HEK293 (cell line): ENCODE measurements around the gene DSG3.

Source experiments
- CTCF ChIA-PET: fragments of 350-600 bp; formaldehyde crosslinking; extraction: SDS; loops from one replicate; lab custom pipeline; 2021; ENCODE audit warnings: antibody characterized with exemption; lab: Yijun Ruan, JAX
- POLR2A ChIA-PET: fragments of 300-600 bp; formaldehyde crosslinking; extraction: SDS; loops from one replicate; lab custom pipeline; 2020; ENCODE audit warnings: antibody characterized with exemption, inconsistent platforms; lab: Yijun Ruan, JAX
- H3K27ac ChIP-seq: fragments of 200-500 bp; sonication (Bioruptor generic); 2 replicates; pipeline ENCODE4 v1.5.1; 2014; ENCODE audit warnings: low read depth, low read length, control low read depth, inconsistent platforms; ENCODE audit errors: extremely low read depth
- H3K36me3 ChIP-seq, 2 experiments: fragments of 200-500 bp in 1 of 2; sonication (Bioruptor generic) in 1 of 2; 1 replicate in 1 of 2; 2 replicates in 1 of 2; pipeline ENCODE4 v1.5.1; 2014 to 2017; ENCODE audit warnings: inconsistent platforms in 2 of 2, low read length in 2 of 2; ENCODE audit not compliant: control insufficient read depth in 2 of 2, insufficient read depth in 1 of 2
- H3K4me1 ChIP-seq: fragments of 200-500 bp; sonication (Bioruptor generic); 2 replicates; pipeline ENCODE4 v1.5.1; 2014; ENCODE audit warnings: mild to moderate bottlenecking, low read length, inconsistent platforms; ENCODE audit not compliant: control insufficient read depth, insufficient read depth
- H3K4me3 ChIP-seq: 2 replicates; pipeline ENCODE4 v1.5.1; 2011; ENCODE audit warnings: low read depth, mild to moderate bottlenecking, control low read depth, low read length, moderate library complexity
- H3K9me3 ChIP-seq: fragments of 200-500 bp; sonication (Bioruptor generic); 2 replicates; pipeline ENCODE4 v1.5.1; 2014; ENCODE audit warnings: low read depth, low read length, inconsistent platforms; ENCODE audit not compliant: control insufficient read depth, insufficient read depth
- ATF2 ChIP-seq: fragments of 450-650 bp; formaldehyde crosslinking; IDR thresholded peaks from 2 replicates; pipeline ENCODE4 v1.5.1; 2016; ENCODE audit warnings: missing biosample characterization, missing genetic modification characterization, low read depth
- CTCF ChIP-seq: fragments of 450-650 bp; formaldehyde crosslinking; IDR thresholded peaks from 2 replicates; pipeline ENCODE4 v1.5.1; 2016; ENCODE audit warnings: missing biosample characterization, missing genetic modification characterization
- GLI4 ChIP-seq: fragments of 450-650 bp; formaldehyde crosslinking; IDR thresholded peaks from 2 replicates; pipeline ENCODE4 v1.5.1; 2016; ENCODE audit warnings: missing biosample characterization, missing genetic modification characterization
- KLF1 ChIP-seq: fragments of 450-650 bp; formaldehyde crosslinking; IDR thresholded peaks from 2 replicates; pipeline ENCODE4 v1.5.1; 2016; ENCODE audit warnings: missing biosample characterization, missing genetic modification characterization
- OSR2 ChIP-seq: fragments of 450-650 bp; formaldehyde crosslinking; IDR thresholded peaks from 2 replicates; pipeline ENCODE4 v1.5.1; 2016; ENCODE audit warnings: missing biosample characterization, missing genetic modification characterization
- SETDB1 ChIP-seq: IDR thresholded peaks from one replicate; pipeline ENCODE4 v1.6.1; 2017; ENCODE audit warnings: mild to moderate bottlenecking, low read length, moderate library complexity, mixed read lengths; ENCODE audit not compliant: insufficient read length
- ZBTB1 ChIP-seq: fragments of 450-650 bp; formaldehyde crosslinking; IDR thresholded peaks from 2 replicates; pipeline ENCODE4 v1.5.1; 2016; ENCODE audit warnings: missing biosample characterization, missing genetic modification characterization
- ZBTB7A ChIP-seq: fragments of 450-650 bp; formaldehyde crosslinking; IDR thresholded peaks from 2 replicates; pipeline ENCODE4 v1.5.1; 2016; ENCODE audit warnings: low read depth, missing biosample characterization, missing genetic modification characterization
- ZNF10 ChIP-seq: fragments of 450-650 bp; formaldehyde crosslinking; IDR thresholded peaks from 2 replicates; pipeline ENCODE4 v1.5.1; 2017; ENCODE audit warnings: missing biosample characterization, missing genetic modification characterization
- ZNF112 ChIP-seq: fragments of 450-650 bp; formaldehyde crosslinking; IDR thresholded peaks from 2 replicates; pipeline ENCODE4 v1.5.0; 2017; ENCODE audit warnings: missing biosample characterization, missing genetic modification characterization
- ZNF335 ChIP-seq: fragments of 450-650 bp; formaldehyde crosslinking; conservative IDR thresholded peaks from 2 replicates; pipeline ENCODE4 v1.5.1; 2016; ENCODE audit warnings: missing biosample characterization, missing genetic modification characterization
- ZNF366 ChIP-seq: fragments of 450-650 bp; formaldehyde crosslinking; conservative IDR thresholded peaks from 2 replicates; pipeline ENCODE4 v1.5.1; 2016; ENCODE audit warnings: missing biosample characterization, missing genetic modification characterization
- ZNF37A ChIP-seq: fragments of 450-650 bp; IDR thresholded peaks from 2 replicates; pipeline ENCODE4 v1.5.1; 2018; ENCODE audit warnings: missing biosample characterization, missing genetic modification characterization
- ZNF394 ChIP-seq: fragments of 450-650 bp; formaldehyde crosslinking; IDR thresholded peaks from 2 replicates; pipeline ENCODE4 v1.5.1; 2016; ENCODE audit warnings: missing biosample characterization, missing genetic modification characterization, mild to moderate bottlenecking, moderate library complexity, borderline replicate concordance
- ZNF426 ChIP-seq: fragments of 450-650 bp; formaldehyde crosslinking; IDR thresholded peaks from 2 replicates; pipeline ENCODE4 v1.5.1; 2017; ENCODE audit warnings: missing biosample characterization, missing genetic modification characterization, mild to moderate bottlenecking, inconsistent platforms, moderate library complexity
- ZNF510 ChIP-seq: fragments of 450-650 bp; formaldehyde crosslinking; IDR thresholded peaks from 2 replicates; pipeline ENCODE4 v1.5.1; 2018; ENCODE audit warnings: mild to moderate bottlenecking, missing genetic modification characterization, missing biosample characterization; ENCODE audit not compliant: insufficient replicate concordance
- ZNF544 ChIP-seq: fragments of 450-650 bp; formaldehyde crosslinking; IDR thresholded peaks from 2 replicates; pipeline ENCODE4 v1.5.0; 2017; ENCODE audit warnings: missing biosample characterization, missing genetic modification characterization
- ZNF548 ChIP-seq: fragments of 450-650 bp; formaldehyde crosslinking; IDR thresholded peaks from 2 replicates; pipeline ENCODE4 v1.5.1; 2016; ENCODE audit warnings: missing biosample characterization, missing genetic modification characterization
- ZNF561 ChIP-seq: fragments of 450-650 bp; IDR thresholded peaks from 2 replicates; pipeline ENCODE4 v1.5.1; 2018; ENCODE audit warnings: missing biosample characterization, missing genetic modification characterization, borderline replicate concordance
- ZNF623 ChIP-seq: fragments of 450-650 bp; formaldehyde crosslinking; IDR thresholded peaks from 2 replicates; pipeline ENCODE4 v1.5.1; 2016; ENCODE audit warnings: missing biosample characterization, missing genetic modification characterization
- ZNF629 ChIP-seq: fragments of 450-650 bp; formaldehyde crosslinking; IDR thresholded peaks from 2 replicates; pipeline ENCODE4 v1.5.1; 2017; ENCODE audit warnings: missing biosample characterization, missing genetic modification characterization
- ZNF777 ChIP-seq: fragments of 450-650 bp; formaldehyde crosslinking; IDR thresholded peaks from 2 replicates; pipeline ENCODE4 v1.5.1; 2017; ENCODE audit warnings: missing biosample characterization, missing genetic modification characterization, borderline replicate concordance
- ZNF785 ChIP-seq: fragments of 450-650 bp; formaldehyde crosslinking; IDR thresholded peaks from 2 replicates; pipeline ENCODE4 v1.5.1; 2016; ENCODE audit warnings: missing biosample characterization, missing genetic modification characterization
- ZNF843 ChIP-seq: fragments of 450-650 bp; formaldehyde crosslinking; IDR thresholded peaks from 2 replicates; pipeline ENCODE4 v1.5.1; 2016; ENCODE audit warnings: missing biosample characterization, missing genetic modification characterization
- ZSCAN5A ChIP-seq: fragments of 450-650 bp; formaldehyde crosslinking; IDR thresholded peaks from 2 replicates; pipeline ENCODE4 v1.5.1; 2016; ENCODE audit warnings: missing biosample characterization, missing genetic modification characterization
- TF ChIP-seq, protein P1 (sequence below): fragments of 450-650 bp; formaldehyde crosslinking; IDR thresholded peaks from 2 replicates; pipeline ENCODE4 v1.5.1; 2017; ENCODE audit warnings: missing biosample characterization, missing genetic modification characterization

The DSG3 gene

GRCh38 chr18:31511098-31511497 lies 63.6 kb downstream of the DSG3 start:
- TF ChIP-seq ZNF843 (no peak), ATF2 (tag by site-specific recombination) (no peak), ZNF366 (tag by site-specific recombination) (no peak), ZNF785 (no peak), ZNF37A (tag by site-specific recombination) (no peak), GLI4 (tag by site-specific recombination) (no peak), CTCF (tag by site-specific recombination) (no peak), ZBTB1 (tag by site-specific recombination) (no peak), ZNF10 (no peak), ZNF544 (tag by site-specific recombination) (no peak), ZNF548 (tag by site-specific recombination) (no peak)
- TF ChIP-seq, protein P1, sequence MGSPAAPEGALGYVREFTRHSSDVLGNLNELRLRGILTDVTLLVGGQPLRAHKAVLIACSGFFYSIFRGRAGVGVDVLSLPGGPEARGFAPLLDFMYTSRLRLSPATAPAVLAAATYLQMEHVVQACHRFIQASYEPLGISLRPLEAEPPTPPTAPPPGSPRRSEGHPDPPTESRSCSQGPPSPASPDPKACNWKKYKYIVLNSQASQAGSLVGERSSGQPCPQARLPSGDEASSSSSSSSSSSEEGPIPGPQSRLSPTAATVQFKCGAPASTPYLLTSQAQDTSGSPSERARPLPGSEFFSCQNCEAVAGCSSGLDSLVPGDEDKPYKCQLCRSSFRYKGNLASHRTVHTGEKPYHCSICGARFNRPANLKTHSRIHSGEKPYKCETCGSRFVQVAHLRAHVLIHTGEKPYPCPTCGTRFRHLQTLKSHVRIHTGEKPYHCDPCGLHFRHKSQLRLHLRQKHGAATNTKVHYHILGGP (tag by site-specific recombination), result no peak
- Histone ChIP-seq H3K36me3 (no peaks in the 10 kb centered on the region), H3K4me1 (peaks cover 3% of the 10 kb centered on the region; the same call in 1 of the 2 replicates), H3K4me3 (no peak overlapping the region), H3K27ac (no peak overlapping the region), H3K9me3 (no peaks in the 10 kb centered on the region)
- CTCF ChIA-PET, result interaction anchor here (0.7 to 1.0 kb wide), 4 partner anchors 36 to 266 kb away, joined by 3 to 4 read pairs (median 4); no protein-coding TSS in a partner anchor
- POLR2A ChIA-PET, result no interaction called here

GRCh38 chr18:31512203-31512764 lies 64.7 kb downstream of the DSG3 start:
- TF ChIP-seq ZNF335, result peak; percentile 30; the same call in 1 of the 2 replicates
- no peak for TF ChIP-seq ZSCAN5A
- TF ChIP-seq ATF2 (tag by site-specific recombination), result peak; percentile 61
- TF ChIP-seq ZNF426 (tag by site-specific recombination), result no peak
- peak; percentile 54; the same call in 1 of the 2 replicates for TF ChIP-seq OSR2 (tag by site-specific recombination)
- TF ChIP-seq ZNF629 (tag by site-specific recombination), result peak; percentile 28; the same call in 1 of the 2 replicates
- no peak for TF ChIP-seq ZNF510 (tag by site-specific recombination)
- TF ChIP-seq ZNF561 (tag by site-specific recombination), result no peak
- TF ChIP-seq SETDB1, result peak; percentile 43
- no peak for TF ChIP-seq ZBTB7A (tag by site-specific recombination)
- no peak for TF ChIP-seq ZNF112
- TF ChIP-seq ZNF777 (tag by site-specific recombination), result no peak
- 0 out of 2 replicates have a peak, but pooled peaks have one; percentile 21 for TF ChIP-seq KLF1 (tag by site-specific recombination)
- no peak for TF ChIP-seq ZNF394
- TF ChIP-seq ZNF623 (tag by site-specific recombination), result 0 out of 2 replicates have a peak, but pooled peaks have one; percentile 5
- peaks cover 3% of the 10 kb centered on the region; the same call in 1 of the 2 replicates for H3K4me1 ChIP-seq

More at GRCh38 chr18:31512203-31512764, 64.7 kb downstream of the DSG3 start:
- no peak overlapping the region for H3K4me3 ChIP-seq
- H3K9me3 ChIP-seq, result no peaks in the 10 kb centered on the region
- CTCF ChIA-PET, result interaction anchor here (0.6 to 2.7 kb wide), 7 partner anchors 13 to 459 kb away, joined by 3 to 11 read pairs (median 3); no protein-coding TSS in a partner anchor
- no peak overlapping the region for H3K27ac ChIP-seq
- no peaks in the 10 kb centered on the region for H3K36me3 ChIP-seq
- POLR2A ChIA-PET, result interaction anchor here (0.7 kb wide), 1 partner anchor 506 kb away, joined by 3 read pairs; no protein-coding TSS in a partner anchor
